ENCODE results near the gene RGCC.
A peak's percentile ranks its signal among the peaks of the same experiment; 100 is the strongest.

The RGCC gene

DNA sequence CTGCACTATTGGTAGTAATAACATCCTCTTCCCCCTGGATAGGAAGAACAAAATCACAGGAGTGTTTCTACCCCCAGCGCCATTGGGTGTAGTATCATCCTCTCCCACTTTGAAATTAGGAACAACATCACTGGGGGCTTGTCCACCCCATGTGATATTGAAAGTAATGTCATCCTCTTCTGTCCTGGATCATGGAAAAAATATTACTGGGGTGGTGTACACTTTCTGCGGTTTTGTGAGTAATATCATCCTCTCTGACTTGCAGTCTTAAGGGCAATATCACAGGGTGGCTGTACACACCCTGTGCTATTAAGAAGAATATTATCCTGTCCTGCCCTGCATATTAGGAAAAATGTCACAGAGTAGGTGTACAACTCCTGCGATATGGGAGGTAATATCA lies 4.9 kb upstream of the RGCC start:
- peaks cover 22% of the 10 kb centered on the region for H3K27me3 ChIP-seq
- TF ChIP-seq, protein P1, sequence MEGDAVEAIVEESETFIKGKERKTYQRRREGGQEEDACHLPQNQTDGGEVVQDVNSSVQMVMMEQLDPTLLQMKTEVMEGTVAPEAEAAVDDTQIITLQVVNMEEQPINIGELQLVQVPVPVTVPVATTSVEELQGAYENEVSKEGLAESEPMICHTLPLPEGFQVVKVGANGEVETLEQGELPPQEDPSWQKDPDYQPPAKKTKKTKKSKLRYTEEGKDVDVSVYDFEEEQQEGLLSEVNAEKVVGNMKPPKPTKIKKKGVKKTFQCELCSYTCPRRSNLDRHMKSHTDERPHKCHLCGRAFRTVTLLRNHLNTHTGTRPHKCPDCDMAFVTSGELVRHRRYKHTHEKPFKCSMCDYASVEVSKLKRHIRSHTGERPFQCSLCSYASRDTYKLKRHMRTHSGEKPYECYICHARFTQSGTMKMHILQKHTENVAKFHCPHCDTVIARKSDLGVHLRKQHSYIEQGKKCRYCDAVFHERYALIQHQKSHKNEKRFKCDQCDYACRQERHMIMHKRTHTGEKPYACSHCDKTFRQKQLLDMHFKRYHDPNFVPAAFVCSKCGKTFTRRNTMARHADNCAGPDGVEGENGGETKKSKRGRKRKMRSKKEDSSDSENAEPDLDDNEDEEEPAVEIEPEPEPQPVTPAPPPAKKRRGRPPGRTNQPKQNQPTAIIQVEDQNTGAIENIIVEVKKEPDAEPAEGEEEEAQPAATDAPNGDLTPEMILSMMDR (IDR thresholded peaks at IDR 0.05; ENCODE audit: low read depth, low read length): no peak
- no peaks in the 10 kb centered on the region for H3K9me3 ChIP-seq
- no peak for DNase-seq
- H3K4me3 ChIP-seq (ENCODE audit: low read depth, low read length): no peak overlapping the region
- no peaks in the 10 kb centered on the region for H3K4me1 ChIP-seq
- H3K36me3 ChIP-seq: no peaks in the 10 kb centered on the region

DNA sequence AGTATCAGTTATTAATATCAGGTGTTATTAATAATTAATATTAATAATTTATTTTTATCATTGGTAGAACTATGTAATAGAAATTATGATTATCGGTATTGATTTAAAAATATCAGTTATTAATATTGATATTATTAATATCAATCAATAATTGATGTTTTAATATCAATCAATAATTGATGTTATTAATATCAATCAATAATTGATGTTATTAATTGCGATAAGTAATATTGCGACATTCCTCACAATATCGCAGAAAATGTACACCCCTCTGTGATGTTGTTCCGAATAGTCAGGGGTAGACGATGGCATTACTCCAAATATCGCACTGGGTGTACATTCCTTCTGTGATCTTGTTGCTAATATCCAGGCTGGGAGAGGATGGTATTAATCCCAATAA lies 3.7 kb upstream of the RGCC start:
- TF ChIP-seq, protein P1 (IDR thresholded peaks at IDR 0.05; ENCODE audit: low read depth, low read length): no peak
- no peak for DNase-seq
- H3K27me3 ChIP-seq: peaks cover 33% of the 10 kb centered on the region
- H3K9me3 ChIP-seq: no peaks in the 10 kb centered on the region
- no peaks in the 10 kb centered on the region for H3K36me3 ChIP-seq
- H3K4me3 ChIP-seq (ENCODE audit: low read depth, low read length): no peak overlapping the region
- H3K4me1 ChIP-seq: no peaks in the 10 kb centered on the region

DNA sequence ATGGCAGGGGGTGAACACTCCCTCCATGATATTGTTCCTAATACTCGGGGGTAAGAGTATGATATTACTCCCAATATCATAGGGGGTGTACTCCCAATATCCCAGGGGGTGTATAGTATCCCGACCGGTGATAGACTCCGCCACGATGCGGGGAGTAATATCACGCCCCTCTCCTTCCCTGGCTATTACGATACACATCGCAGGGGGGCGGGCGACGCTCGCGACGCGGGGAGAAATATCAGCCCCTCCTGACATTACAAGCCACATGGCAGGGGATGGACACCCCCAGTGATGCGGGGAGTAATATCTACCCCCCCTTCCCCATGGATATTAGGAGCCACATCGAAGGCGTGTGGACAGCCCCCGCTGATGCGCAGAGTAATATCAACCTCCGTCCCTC lies 3.2 kb upstream of the RGCC start:
- peaks cover 39% of the 10 kb centered on the region for H3K27me3 ChIP-seq
- DNase-seq: no peak

DNA sequence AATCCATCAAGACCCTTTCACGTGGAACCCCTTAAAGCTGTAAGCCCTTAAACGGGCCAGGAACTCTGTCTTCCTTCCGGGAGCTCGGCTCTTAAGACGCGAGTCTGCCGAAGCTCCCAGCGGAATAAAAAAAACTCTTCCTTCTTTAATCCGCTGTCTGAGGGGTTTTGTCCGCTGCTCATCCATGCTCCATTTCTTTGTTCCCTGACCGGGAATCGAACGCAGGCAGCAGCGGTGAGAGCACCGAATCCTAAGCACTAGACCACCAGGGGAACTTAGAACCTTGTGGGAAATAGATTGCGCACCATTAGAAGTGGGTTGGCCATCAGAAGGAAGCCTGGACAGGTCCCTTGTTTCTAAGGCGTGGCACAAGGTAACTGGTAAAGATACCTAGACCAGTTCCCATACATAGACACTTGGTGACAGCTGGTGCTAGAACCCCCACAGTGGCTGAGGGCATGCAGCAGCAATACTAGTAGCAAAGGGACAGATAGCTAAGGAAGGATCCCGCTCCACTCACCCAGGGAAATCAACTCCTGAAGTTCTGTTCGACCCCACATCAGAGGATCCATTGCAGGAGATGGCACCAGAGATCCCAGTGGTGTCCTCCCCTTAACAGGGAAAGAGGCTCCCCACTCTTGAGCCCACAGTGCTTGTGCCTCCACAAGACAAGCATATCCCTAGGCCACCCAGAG lies 1.5 kb upstream of the RGCC start:
- Histone ChIP-seq H3K4me1 (no peaks in the 10 kb centered on the region), H3K27me3 (peaks cover 52% of the 10 kb centered on the region), H3K4me3 (ENCODE audit: low read depth, low read length) (no peak overlapping the region), H3K9me3 (no peaks in the 10 kb centered on the region), H3K36me3 (no peaks in the 10 kb centered on the region)
- TF ChIP-seq, protein P1 (IDR thresholded peaks at IDR 0.05; ENCODE audit: low read depth, low read length): no peak
- no peak for DNase-seq

More for the DNA sequence above, 3.2 kb upstream of the RGCC start:
- H3K36me3 ChIP-seq: no peaks in the 10 kb centered on the region
- no peak overlapping the region for H3K4me3 ChIP-seq (ENCODE audit: low read depth, low read length)
- TF ChIP-seq, protein P1 (IDR thresholded peaks at IDR 0.05; ENCODE audit: low read depth, low read length): no peak
- no peaks in the 10 kb centered on the region for H3K4me1 ChIP-seq
- H3K9me3 ChIP-seq: no peaks in the 10 kb centered on the region

DNA sequence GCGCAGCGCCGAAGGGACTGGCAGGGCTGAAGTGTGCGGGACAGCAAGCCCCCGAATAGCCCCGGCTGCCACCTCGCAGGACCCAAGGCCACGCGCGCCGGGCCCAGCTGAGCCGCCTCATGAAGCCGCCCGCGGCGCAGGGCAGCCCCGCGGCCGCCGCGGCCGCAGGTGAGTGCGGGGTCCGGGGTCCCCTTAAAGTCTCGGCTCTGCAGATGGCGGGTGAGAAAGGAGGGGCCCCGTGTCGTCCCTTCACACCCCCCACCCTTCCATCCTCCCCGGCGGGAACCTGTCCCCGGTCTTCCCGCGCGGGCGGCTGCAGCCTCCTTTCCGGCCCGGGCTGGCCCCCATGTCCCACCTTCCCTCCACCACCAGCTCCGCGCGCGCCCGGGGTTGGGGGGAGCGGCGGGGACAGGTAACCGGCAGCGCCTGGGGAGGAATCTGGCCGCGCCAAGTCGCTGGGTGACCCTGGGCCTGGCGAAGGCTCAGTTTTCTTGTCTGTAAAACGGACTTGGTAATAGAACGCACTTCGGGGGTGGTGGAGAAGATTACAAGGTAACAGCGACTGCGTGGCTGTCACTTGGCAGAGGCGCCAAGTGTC lies 338 bp downstream of the RGCC start:
- Histone ChIP-seq H3K27me3 (peaks cover 52% of the 10 kb centered on the region), H3K4me3 (ENCODE audit: low read depth, low read length) (peak overlapping the region; percentile 41), H3K9me3 (no peaks in the 10 kb centered on the region), H3K4me1 (no peaks in the 10 kb centered on the region), H3K36me3 (no peaks in the 10 kb centered on the region)
- DNase-seq: no peak
- TF ChIP-seq, protein P1 (IDR thresholded peaks at IDR 0.05; ENCODE audit: low read depth, low read length): no peak

DNA sequence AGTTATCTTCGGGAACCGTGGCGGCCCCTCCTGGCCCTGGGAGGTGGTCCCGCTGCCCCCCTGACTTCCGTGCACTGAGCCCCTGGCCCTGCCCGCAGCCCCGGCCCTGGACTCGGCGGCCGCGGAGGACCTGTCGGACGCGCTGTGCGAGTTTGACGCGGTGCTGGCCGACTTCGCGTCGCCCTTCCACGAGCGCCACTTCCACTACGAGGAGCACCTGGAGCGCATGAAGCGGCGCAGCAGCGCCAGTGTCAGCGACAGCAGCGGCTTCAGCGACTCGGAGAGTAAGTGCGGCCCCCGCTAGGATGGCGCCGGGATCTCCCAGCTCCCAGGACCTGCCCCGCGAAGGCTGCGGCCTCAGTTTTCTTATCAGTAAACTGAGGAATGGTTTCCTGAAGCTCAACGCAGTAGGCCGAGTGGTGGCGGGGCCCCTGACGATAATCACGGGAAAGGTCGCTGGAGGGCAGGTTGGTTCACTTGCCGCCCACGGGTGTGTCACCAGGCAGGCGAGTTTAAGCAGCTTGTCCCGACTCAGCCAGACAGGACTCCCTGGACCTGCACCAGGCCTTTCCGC lies 924 bp downstream of the RGCC start:
- peak; percentile 29 for DNase-seq
- TF ChIP-seq, protein P1 (IDR thresholded peaks at IDR 0.05; ENCODE audit: low read depth, low read length): no peak
- no peaks in the 10 kb centered on the region for H3K36me3 ChIP-seq
- H3K27me3 ChIP-seq: peaks cover 52% of the 10 kb centered on the region
- no peaks in the 10 kb centered on the region for H3K4me1 ChIP-seq
- no peaks in the 10 kb centered on the region for H3K9me3 ChIP-seq
- peak overlapping the region; percentile 41 for H3K4me3 ChIP-seq (ENCODE audit: low read depth, low read length)
